Mammary epithelial cell (primary cell): ENCODE data around the gene ZDHHC12.

Experiments
- CTCF ChIP-seq, 2 donors: IDR thresholded peaks in 1 of 2; conservative IDR thresholded peaks in 1 of 2; 2 replicates each; pipeline ENCODE4 v1.5.1; 2011 to 2012; ENCODE audit warnings: inconsistent platforms in 2 of 2, low read length in 2 of 2, mild to moderate bottlenecking in 2 of 2, control low read depth in 1 of 2, low read depth in 1 of 2; ENCODE audit not compliant: insufficient read depth in 1 of 2; ENCODE audit errors: extremely low read depth in 1 of 2
- EZH2 ChIP-seq: IDR thresholded peaks from 2 replicates; pipeline ENCODE4 v1.6.1; 2012; ENCODE audit warnings: low read length, inconsistent platforms, borderline replicate concordance

GRCh38 chr9:128687453-128687852 is 36.5 kb downstream of the ZDHHC12 start:
- no peak for TF ChIP-seq CTCF (conservative IDR thresholded peaks at IDR 0.05 in 1 of 2, IDR thresholded peaks at IDR 0.05 in 1 of 2; ENCODE audit: extremely low read depth in 1 of 2, insufficient read depth in 1 of 2, low read depth in 1 of 2, low read length in 2 of 2)
- no peak for TF ChIP-seq EZH2
